GM18951 (cell line): ENCODE measurements around the gene EBF4.

Experiments used
- POLR2A ChIP-seq: IDR thresholded peaks from 4 replicates; pipeline ENCODE4 v1.6.1; 2011; ENCODE audit warnings: mild to moderate bottlenecking; ENCODE audit not compliant: insufficient read length, insufficient read depth; ENCODE audit errors: extremely low read depth
- in situ Hi-C: fragments of 300-500 bp; cut with MboI; formaldehyde crosslinking; loops from one replicate; pipeline ENCODE4 v1.12.0; 2022; ENCODE audit warnings: low sequenced_read_pairs, mixed read lengths, inconsistent platforms; ENCODE audit not compliant: unreplicated experiment

EBF4 gene

DNA sequence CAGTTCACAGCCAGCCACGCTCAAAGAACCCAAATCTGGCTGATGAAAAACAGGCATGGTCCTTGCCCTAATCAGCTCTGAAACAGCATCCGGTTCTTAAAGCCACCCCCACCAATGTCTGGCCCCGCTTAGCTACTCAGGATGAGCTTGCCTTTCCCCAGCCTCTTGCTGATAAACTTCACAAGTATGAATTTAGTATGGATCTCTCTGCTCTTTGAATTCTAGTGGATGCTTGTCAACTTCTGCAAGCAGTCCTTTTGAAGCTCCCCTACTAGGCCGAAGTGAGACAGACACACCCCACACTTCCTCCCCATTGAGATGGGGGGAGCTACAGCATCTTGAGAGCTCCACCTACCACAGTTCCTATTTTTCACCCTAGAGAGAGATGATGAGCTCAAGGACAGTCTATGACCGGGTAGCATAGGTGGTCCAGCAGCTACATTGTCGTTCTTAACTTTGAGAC lies 36.7 kb downstream of the EBF4 start:
- no peak for TF ChIP-seq POLR2A
- in situ Hi-C loops: no loop called here

DNA sequence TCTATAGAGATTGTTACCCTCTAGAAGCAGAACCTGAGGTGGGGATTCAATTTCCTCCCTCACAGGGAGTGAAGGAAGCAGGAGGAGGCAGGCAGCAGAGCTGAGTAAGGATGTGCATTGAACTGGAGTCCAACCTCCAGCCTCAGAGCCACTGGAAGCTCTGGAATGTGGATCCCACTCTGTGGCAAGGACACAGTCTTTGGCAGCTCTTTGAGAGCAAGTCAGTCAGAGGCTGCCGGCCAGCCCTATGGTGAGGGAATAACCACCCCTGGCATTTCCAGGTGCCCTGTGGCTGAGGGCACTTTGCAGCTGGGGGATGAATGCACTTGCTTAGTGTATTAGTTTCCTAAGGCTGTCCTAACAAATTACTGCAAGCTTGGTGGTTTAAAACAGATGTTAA lies 37.2 kb downstream of the EBF4 start:
- no peak for TF ChIP-seq POLR2A
- in situ Hi-C loops: no loop called here

DNA sequence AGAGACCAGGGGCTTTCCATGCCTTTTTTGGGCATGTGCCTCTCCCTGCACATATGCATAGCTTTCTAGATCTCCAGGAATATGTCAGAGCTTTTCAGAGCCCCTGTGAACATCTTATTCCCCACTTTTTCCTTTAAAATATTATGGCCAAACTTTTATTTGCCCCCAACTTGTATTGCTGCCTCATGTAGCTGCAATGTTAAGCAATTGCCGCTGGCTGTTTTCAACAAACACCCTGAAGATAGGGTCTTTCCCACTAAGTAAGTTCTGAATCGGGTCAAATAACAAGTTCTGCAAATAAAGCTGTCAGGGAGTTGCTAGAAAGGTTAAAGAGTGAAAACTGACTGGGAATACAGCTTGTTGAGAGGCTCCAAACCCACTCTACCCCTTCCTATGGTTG lies 42.3 kb downstream of the EBF4 start:
- in situ Hi-C loops: no loop called here
- no peak for TF ChIP-seq POLR2A

DNA sequence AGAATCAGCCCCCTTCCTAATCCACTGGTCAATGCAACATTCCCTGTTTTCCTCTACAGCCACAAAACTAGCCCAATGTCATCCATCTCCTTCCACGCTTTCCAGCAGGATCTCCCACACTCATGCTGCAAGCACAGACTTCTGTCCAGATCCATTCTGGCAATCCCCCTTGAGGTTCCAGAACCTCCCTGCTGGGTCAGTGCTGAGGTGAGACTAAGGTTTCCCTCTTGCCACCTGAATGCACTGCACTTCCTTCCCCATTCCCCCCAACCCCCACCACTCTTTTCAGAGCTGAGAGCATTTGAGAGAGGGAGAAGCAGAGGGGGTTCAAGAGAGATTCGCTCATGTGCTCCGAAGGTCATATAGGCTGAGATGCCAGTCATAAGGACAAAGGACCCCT lies 43.9 kb downstream of the EBF4 start:
- TF ChIP-seq POLR2A: no peak
- in situ Hi-C loops: no loop called here

DNA sequence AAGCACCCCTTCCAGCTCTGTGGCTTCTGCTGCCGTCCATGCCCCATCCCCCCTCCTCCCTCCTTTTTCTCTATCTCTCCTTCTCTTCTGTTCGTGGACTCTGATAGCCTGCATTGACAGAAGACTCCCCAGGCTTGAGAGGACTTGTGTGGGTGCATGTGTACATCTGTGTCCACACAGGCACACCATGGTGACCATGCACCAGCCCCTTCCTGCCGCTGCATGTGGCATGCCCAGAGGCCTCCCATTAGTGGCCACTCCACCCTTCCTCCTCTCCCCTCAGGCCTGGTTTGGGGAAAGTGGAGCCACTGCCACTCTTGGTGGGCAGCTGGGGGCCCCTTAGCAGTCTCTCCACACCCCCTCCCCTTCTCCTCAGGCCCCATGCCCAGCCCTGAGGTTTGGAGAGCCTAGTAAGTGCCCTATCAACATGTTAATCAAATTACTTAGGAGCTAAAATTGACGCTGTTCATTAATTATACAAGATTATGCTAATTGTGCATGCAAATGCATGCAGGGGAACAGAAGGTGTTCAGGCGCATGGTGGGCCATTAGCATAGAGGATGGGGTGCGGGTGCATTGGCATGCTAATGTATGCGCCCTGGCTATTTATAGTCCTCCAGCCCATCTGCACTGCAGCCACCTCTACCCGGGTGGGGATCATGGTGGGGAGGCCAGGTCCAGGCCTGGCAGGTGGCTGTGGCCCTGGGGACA lies 45.9 kb downstream of the EBF4 start:
- no peak for TF ChIP-seq POLR2A
- in situ Hi-C loops: no loop called here

DNA sequence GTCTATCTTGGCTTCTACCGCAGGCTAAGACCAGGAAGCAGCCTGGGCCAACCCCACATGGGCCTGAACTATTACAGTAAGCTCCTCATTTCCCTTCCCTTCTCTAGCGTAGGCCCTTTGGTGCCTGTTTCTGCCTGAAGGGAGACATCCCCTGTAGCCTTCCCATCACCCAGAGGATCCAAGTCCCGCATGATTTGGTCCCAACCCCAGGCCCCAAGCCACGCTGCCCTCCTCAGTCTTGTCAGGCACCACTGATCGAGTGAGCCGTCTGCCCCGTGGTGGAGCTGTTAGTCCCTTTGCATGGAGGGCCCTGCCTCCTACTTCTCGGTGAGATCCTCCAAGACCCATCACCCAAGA lies 46.4 kb downstream of the EBF4 start:
- in situ Hi-C loops: no loop called here
- TF ChIP-seq POLR2A: no peak

DNA sequence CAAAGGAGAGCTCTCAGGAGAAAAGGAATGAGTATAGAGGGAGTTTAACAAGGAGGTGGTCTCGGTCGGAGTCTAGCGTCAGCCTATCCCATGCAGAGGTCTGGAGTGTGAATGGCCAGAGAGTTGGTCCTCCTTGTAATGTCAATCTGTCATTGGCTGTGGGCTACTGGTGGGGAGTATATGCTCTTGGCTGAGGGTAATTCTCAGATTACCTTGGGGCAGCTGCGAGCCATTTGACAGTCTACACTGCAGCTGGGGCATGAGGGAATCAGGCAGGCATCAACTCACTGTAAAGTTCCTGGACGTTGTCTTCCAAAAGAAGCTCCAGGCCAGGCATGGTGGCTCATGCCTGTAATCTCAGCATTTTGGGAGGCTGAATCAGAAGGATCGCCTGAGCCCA lies 48.1 kb downstream of the EBF4 start:
- TF ChIP-seq POLR2A: no peak
- in situ Hi-C loops: no loop called here

DNA sequence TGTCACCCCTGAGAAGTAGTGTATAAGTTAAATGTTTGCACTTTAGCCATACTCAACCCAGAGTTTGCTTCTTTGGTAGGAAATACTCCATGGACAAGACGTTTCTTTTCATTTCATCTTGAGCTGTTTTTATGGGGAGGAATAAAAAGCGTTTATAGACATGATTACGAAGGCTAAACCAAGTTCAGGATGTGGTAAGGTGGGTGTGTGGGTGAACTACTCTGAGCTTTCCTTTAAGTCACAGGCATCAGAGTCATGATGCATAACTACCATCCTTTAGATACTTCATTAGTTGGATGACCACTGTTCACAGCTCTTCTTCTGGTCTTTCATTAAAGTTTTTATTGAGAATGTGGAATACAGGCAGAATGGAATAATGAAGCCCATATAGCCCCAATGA lies 48.9 kb downstream of the EBF4 start:
- in situ Hi-C loops: no loop called here

DNA sequence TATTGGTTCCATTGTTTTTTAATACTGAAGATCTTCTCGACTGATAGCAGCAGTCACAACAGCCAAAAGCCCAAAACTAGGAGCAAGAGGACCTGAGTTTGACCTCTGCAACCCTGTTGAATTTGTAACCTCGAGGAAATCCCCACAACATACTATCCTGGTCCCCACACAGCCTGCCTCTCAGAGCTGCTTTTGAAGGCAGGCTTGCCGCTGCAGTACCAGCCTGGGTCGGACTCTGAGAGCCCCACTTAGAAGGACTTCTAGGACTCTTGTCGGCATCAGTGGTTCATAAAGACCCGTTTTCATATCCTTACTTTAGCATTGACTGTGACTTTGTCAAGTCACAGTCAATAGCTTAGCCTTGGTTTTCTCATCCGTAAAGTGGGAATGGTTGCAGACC lies 49.3 kb downstream of the EBF4 start:
- no peak for TF ChIP-seq POLR2A
- in situ Hi-C loops: no loop called here

More for the DNA sequence above, 48.9 kb downstream of the EBF4 start:
- TF ChIP-seq POLR2A: no peak

DNA sequence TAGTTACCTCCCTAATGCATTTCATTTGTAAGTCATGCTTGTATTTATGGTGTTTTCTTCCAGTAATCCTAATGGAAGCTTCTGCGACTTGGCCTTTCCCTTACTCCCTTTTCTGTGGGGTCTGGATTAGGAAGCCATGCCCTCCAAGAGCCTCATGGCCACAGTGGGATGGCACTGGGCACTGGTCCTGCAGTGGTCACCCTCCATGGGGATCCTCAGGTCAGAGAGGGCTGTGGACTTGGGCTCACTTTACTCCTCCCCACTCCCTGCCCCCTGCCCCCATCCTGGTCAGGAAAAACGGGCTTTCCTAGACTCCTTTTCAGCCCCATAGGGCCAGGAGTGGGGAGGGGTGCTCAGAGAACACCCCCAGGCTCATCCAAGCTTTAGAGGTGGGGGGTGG lies 49.9 kb downstream of the EBF4 start:
- in situ Hi-C loops: no loop called here
- no peak for TF ChIP-seq POLR2A

DNA sequence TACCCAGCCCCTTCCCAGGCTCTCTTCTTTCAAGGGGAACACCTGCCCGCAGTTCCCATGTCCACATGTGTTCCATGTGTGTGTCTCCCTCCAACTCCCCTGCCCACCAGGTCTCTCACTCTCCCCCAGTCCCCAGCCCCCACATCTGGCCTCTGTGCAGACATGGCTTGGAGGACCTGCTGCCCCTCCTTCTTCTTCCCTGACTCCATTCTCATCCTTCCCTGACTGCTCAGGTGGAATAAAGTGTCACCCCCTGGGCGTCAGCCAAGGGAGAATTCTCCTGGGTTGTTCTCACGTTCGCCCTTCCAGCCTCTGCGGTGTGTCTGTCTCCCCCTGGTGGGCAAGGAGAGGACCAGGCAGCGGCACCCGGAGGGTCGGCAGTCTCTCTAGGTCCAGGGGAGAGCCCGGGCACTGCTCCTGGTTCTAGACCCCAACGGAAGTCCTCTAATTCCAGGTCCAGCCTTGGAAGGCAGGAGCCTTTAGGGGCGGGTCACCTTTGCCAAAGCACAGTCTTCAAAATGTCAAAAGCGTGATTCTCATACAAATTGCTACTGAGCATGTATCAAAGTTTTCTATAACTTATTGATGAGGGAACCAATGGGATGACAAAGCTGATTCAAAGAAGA lies 50.5 kb downstream of the EBF4 start:
- in situ Hi-C loops: no loop called here
- TF ChIP-seq POLR2A: no peak

DNA sequence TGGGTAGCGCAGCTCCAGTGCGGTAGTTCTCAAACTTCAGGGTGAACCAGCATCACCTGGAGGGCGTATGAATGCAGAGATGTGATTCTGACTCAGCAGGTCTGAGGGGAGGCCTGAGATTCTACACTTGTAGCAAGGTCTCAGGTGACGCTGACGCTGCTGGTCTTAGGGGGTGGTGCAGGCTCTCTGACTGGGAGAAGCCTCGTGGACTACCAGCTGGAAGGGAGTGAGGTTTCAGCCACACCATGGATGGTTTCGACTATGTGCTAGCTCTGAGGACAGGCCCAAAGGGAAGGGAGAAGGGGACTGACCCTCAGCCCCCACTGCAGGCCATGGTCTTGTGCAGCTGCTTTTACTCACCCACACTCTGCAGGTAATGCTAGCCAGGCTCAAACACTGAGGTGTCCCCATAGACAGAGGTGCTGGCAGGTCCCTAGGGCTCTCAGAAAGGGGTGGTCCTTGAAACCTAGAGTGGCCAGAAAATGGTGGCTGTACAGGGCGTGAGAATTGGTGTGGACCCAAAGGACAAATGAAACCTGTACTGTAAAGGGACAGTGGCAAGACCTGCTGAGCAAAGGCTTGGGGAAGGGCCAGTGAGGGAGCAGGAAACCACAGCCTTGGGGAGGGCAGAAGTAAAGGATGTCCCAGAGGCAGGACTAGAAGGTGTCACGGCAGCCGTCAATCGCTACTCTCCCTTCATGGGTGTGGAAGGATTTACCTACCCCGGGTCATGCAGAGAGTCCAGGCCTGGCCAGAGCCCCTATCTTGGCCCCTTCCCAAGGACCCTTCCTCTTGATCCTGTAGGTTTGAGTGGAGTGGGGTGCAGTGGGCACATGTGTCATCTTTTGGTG lies 52.7 kb downstream of the EBF4 start:
- in situ Hi-C loops: no loop called here
- no peak for TF ChIP-seq POLR2A

DNA sequence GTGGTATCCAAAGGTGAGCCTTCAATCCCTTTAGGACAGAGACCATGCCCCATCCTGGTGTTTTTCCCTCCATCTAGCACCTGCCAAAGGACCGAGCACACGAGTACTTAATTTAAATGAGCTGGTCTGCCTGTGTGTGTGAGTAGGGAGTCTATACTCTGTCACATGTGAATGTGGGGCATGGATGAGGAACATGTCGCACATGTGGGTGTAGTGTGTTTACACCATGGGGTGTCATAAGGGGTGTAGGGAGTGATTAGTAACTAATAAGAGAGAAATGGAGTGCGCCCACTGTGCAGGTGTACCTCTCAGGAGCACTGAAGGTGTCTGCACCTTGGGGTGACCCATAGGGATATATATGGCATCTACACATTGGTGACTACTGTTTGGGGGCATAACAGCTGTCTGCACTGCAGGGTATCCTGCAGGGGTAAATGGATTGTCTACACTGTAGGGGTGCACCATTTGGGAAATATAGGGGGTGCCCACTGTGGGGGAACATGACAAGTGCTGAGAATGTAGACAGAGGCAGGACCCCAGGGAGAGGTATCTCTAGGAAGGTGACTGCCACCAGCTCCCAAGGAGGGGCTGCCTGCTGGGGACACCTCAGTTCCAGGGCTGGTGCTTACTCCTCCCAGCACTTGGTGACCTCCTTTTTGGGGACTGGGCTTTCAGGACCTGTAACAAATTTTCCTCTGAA lies 53.5 kb downstream of the EBF4 start:
- TF ChIP-seq POLR2A: no peak
- in situ Hi-C loops: no loop called here
